SH-SY5Y (cell line): ENCODE data around the gene ADAM10.

ENCODE experiments used
- GATA2 ChIP-seq: IDR thresholded peaks from 2 replicates; pipeline ENCODE4 v1.6.1; 2011; ENCODE audit warnings: mild to moderate bottlenecking, low read depth, low read length
- GATA3 ChIP-seq: IDR thresholded peaks from 2 replicates; pipeline ENCODE4 v1.6.1; 2011; ENCODE audit warnings: low read depth, mild to moderate bottlenecking, low read length, moderate library complexity

Gene ADAM10

DNA sequence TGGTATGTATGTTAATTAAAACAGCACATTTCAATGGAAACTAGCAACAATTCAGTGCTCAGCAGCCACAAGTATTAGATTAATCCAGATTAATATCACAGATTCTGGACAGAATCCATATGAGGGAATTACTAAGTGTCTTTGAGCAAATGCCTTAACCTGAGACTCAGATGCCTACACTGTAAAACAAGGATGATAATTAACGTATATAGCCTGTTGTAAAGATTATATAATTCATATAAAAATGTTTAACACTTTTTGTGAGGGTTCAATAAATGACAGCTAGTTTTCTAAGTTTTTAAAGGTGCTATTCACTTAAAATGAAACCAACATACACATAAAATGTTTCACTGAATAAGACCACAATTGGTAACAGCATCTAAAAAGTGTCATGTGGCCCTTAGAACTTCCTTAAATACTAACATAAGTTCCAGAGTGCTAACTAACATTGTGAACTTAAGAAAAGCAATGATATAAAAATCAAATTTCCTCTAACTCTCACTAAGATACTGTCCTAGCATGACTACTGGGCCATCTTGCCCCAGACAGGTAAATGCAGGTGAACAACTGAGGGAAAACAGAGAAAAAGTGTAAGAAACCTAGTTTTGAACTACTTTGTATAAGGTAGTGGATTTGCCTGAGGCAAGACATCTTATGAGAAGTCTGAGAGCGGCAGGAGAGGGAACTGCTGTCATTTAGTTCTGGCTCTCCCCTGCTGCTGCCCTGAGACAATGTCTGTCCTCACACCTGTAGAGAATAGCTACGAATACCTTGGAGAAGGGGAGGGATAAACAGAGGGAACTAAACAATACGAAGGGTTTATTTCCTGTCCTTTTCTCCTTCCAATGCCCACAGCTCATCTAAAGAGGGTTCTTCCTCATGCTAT, 151.3 kb downstream of the ADAM10 start:
- TF ChIP-seq GATA3, result no peak
- TF ChIP-seq GATA2, result no peak

DNA sequence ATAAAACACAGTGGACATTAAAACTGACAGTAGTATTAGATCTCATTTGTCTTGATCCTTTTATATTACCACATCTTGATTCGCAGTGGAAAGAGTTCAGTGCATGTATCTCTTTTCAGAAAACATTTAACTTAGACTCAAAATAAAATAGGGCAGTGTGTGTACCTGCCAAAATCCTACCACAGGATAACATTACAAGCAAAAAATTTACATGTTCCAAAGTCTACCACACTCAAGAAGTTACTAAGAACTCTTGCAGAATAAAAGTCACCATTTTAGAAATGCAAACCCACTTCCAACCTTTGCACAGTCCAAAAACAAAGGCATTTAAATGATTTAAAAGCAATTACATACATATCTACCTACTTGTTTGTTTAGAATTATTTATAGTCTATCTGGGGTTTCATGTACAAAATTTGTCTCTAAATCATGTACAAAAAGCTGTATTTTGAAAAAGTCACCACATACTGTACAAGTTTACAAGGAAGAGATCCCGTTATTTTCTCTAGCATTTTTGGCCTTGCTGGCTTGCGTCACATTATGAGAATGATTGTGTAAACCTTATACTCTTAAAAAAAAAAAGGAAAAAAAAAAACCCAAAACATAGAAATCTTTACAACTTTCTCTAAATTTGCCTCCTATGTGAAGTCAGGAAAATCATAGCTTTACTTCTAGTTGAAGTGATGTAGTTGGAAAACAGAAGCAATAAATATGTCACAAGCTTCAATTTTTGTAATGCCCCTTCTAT, 153.8 kb downstream of the ADAM10 start:
- no peak for TF ChIP-seq GATA3
- no peak for TF ChIP-seq GATA2

DNA sequence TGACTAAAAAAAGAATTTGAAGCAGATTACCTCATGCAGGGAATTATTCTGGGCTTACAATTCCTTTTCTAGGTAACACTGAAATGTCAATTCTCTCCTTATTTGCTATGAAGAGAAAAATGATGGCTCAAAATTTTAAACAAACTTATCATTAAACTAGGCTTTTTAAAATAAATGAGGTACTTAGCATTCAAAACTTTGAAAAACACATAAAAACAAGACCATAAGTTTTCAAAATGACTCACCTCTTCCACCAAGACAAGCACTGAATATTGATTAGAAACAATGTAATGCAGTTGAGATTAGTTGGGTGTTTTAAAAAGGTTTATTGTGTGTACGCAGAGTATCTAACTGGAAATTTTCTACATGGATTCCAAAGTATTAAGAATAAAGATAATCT, 154.6 kb downstream of the ADAM10 start:
- TF ChIP-seq GATA3 (no peak), GATA2 (no peak)

DNA sequence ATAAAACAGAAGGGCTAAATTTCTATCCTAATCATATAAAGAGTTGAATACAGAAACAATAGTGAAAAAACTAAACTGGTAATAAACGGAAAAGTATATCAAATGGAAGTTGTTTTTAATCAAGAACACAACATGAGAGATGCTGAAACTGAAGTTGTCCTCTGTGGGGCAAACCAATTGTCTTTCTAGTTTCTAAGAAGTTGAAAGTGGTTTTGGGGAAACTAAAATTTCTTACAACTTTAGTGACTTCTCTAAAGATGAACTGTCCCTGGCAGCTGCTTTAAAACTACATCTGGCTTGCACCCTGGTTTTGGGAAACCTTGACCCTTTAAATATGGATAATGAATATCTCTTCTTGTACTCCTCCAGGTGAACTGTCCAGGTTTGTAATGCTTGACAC, 155.6 kb downstream of the ADAM10 start:
- no peak for TF ChIP-seq GATA2
- no peak for TF ChIP-seq GATA3

DNA sequence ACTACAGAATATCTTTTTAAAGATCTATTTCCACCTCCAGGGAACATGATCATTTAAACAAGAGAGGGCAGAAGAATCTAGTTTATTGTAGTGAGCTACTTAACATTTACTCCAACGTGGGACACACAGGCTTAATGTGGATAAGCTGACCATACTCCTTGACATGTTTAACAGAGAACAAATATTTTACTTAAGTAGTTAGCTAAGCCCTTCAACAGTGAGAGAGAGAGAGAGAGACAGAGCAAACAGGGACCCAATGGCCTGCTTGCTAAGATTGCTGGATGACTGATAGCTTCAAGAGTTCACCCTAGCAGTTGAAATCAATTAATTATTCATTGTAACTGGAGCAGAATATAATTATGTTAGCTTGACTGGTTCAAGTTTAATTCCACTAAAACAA, 158.6 kb downstream of the ADAM10 start:
- no peak for TF ChIP-seq GATA2
- no peak for TF ChIP-seq GATA3

DNA sequence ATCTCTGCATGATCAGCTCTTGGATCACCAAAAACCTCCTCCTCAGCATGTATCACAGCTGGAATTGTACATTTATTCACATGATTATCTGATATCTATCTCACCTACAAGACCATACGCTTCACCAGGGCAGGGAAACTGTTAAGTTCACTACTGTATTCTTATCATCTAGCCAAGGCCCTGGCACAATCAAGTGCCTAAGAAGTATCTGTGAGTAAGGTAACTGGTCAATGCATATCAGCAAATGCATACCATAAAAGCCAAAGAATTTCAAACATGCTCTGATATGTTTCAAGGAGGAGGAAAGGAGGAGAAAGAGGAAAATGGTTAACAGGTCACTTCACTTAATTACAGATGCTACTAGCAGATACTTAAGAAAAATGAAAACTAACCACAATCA, 159.3 kb downstream of the ADAM10 start:
- TF ChIP-seq GATA3, result no peak
- TF ChIP-seq GATA2, result no peak

DNA sequence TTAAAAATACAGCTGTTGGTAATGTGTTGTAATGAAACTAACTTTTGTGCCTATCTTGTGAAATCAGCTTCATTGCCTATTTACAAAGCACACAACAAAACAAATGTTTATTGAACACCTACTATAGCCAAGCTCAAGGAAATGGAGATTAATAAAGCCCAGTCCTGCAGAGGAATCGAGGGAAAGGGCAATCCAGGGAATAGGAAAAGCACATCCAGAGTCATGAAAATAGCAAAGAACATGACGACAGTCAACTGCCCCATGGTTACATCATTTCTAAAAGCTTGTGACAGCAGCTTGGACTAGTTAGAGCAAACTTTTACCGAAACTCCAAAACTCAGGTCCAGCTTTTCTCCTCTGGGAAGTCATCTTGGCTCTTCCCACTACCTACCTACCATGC, 160.5 kb downstream of the ADAM10 start:
- TF ChIP-seq GATA3 (no peak), GATA2 (no peak)

DNA sequence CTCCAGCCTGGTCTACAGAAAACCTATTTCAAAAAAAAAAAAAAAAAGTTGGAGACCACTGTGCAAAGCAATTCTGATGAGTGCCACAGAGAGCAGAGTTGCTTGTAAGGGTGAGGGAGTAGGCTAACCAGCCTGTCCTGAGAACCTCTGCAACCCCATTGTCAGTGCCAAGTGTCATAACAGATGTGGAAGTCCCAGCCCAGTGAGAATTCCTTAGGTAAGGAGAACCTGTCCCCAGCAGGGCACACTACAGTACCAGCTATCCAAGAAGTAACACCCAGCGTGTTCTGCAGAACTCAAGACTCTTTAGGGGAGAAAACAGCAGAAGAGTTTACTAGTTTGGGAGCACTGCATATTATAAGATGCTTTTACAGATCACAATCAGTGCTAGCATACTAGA, 161.4 kb downstream of the ADAM10 start:
- TF ChIP-seq GATA2 (no peak), GATA3 (no peak)

DNA sequence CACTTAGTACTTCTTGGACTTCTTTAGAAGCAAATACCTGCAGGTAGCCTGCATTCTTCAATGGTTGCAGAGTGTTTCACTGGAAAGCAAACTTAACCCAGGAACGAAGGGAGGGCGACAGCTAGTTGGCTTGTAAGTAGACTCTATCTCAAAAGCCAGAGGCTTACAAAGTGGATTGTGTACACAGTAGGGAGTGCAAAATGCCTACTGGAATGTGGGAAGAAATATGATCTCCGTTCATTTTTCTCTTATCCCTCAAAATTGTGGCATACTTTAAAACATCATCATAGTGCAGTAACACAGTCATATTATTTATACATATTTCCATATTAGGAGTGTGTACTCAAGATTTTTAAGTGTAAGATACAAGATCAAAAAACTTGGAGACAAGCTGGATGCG, 162.0 kb downstream of the ADAM10 start:
- TF ChIP-seq GATA2 (no peak), GATA3 (no peak)

DNA sequence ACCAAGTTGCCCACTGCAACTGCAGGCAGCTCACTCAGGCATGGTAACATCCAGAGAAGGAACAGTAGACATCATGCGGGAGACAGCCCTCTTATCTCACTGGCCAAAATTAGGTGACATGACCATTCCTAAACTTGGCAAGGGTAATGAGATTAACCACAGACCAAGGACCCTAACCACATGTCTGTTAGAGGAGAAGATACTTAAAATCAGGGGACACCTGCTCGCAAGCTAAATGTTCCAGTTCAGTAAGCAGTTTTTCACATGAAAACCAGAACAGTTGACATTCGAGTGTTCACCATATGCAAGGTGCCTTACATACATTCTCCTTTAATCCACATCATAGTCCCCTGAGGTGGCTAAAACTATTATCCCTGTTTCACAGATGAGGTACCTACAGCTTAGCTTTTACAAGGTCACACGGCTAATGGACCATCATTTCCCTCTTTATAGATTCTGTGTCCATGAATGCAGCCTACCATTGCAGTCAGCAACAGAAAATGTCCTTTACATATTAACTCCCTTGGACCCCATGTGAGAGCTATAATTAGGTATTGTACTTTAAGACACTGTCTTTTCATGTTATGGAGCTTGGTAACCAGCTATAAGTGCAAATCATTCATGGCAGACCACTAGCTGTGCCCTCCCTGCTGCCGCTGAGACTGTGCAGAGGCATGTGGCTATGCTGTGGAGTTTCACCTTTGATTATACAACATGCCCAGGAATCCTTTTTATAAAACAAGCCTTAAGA, 163.6 kb downstream of the ADAM10 start:
- no peak for TF ChIP-seq GATA3
- TF ChIP-seq GATA2, result no peak

DNA sequence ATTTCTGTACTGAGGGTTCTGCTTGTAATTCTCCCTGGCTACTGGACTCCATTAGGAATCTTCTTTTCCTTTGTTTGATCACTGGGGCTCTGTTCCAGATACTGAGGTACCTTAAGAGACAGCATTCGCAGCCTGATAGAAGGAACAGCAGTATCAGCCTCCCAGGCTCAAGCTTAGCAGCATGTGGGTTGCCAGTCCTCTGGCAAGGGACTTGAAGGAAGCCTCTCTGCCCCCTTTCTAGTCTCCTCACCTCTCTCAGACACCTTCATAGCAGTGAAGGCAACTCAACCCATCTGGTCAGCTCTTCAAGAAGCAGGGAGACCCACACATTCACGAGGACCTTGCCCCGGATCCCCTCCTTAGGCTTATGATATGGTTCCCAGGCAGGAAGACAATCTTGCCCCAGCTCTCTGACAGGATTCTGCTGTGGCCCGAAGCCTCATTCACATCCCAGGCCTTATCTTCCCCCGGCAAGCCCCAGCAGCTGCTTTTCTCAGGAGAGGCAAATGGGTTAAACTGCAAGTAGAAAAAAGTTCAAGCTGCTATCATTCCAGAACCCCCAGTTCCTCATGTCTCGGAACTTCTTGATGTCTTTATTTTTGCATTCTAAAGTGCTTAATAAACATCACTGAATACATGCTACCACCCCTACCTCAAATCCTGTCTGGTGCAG, 164.6 kb downstream of the ADAM10 start:
- no peak for TF ChIP-seq GATA3
- no peak for TF ChIP-seq GATA2

DNA sequence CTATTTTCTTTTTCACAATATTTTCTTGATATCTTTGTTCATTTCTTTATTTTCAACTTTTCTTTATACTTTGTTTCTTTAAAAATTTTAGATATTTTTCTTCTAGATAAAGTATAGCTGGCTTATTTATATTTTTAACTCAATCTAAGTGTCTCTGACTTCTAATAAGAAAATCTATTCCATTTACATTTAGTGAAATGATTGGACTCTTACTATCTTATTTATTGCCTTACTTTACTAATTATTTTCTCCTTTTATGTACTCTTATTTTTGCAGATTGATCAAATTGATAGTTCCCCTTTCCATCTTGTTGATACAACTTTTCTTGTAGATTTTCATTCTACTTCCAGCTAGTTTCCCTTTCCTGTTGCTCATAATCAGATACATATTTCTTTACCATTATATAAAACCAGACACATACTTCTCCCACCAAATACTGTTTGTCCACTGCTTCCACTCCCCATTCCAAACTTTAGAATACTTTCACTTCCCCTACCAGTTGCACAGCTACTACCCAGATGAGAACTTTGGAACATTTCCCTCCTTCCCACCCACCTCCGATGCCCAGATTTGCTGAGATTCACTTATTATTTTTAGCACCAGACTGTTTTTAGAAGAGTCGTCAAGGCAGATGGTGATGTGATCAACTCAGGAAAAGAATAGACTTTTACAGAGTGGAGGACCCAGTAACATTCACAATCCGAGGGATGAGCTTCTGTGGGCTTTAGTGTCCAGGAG, 166.2 kb downstream of the ADAM10 start:
- TF ChIP-seq GATA2 (no peak), GATA3 (no peak)

DNA sequence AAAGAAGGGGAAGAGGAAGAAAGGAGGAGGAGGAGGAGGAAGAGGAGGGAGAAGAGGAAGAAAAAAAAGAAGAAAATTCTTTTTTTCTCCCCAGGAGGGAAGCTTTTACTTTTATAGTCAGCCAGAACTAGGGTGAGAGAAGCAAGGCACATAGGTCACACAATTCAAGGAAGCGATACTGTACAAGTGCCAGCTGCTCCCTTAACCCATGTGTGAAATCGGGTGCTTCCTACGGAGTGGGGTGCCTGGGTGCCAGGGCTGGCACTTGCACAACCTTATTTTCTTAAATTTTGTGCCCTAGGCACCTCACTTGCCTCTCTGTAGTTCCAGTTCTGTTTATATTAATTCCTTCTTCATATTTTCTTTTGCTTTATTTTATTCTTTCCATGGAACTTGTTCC, 167.3 kb downstream of the ADAM10 start:
- TF ChIP-seq GATA2 (no peak), GATA3 (no peak)
